ENCODE data around the gene SLITRK1. TPM values are rescaled to one million over a fixed set of nuclear protein-coding genes. Genes with fewer than 3 reads are reported as not detected.

SLITRK1 gene
- total RNA-seq, 1 donor from 2014 or later, result 1.0 TPM

DNA sequence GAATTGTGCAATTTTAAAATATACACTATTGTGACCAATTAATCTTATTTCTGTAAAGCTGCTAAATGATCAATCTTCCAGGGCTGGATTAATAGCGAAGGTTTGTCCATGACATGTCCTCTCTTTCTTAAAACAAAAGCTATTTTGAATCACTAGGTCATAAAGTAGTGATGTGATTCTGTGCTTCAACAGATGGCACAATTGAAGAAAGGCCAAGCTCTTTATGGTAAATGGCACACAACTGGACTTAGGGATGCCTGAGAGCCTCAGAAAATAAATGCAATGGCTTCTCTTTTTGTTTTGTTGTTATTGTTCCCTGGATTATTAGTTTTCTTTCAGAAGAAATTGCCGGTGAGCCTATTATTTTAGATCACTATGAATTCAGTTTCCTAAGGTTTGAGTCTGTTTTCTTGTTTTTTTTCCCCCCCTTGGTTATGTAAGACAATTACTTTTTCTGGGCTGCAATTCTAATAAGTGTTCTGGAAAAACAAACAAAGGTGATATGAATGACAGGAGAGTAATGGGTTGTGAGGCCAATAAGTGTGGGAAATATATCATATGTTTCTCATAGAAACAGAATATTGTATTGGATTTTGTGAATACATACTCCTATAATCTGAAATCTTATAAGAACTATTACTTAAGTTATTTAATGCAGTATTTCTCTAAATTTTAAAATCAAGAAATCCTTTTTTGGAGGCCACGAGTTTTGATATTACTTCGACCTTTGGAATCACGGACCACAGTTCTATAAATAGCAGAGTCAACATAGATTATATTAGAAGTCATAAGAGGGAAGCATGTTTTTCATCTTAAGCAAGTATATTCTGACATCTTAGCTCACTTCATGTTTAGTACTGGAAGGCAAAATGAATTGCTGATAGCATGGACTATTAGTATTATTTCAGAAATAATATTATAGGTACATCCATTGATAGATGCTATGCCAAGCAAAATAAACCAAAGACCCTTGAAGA lies 16.8 kb downstream of the SLITRK1 start:
- Mint-ChIP-seq H3K9me3 (no peaks in the 10 kb centered on the region), H3K4me3 (no peak overlapping the region), H3K36me3 (no peaks in the 10 kb centered on the region), H3K27me3 (ENCODE audit: low read depth) (no peaks in the 10 kb centered on the region), H3K4me1 (no peaks in the 10 kb centered on the region), H3K27ac (no peak overlapping the region)
- DNase-seq (ENCODE audit: low spot score in 2 of 2, unreplicated experiment in 2 of 2), result no peak
- TF ChIP-seq, protein P1, sequence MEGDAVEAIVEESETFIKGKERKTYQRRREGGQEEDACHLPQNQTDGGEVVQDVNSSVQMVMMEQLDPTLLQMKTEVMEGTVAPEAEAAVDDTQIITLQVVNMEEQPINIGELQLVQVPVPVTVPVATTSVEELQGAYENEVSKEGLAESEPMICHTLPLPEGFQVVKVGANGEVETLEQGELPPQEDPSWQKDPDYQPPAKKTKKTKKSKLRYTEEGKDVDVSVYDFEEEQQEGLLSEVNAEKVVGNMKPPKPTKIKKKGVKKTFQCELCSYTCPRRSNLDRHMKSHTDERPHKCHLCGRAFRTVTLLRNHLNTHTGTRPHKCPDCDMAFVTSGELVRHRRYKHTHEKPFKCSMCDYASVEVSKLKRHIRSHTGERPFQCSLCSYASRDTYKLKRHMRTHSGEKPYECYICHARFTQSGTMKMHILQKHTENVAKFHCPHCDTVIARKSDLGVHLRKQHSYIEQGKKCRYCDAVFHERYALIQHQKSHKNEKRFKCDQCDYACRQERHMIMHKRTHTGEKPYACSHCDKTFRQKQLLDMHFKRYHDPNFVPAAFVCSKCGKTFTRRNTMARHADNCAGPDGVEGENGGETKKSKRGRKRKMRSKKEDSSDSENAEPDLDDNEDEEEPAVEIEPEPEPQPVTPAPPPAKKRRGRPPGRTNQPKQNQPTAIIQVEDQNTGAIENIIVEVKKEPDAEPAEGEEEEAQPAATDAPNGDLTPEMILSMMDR (IDR thresholded peaks at IDR 0.05; ENCODE audit: unreplicated experiment), result no peak

DNA sequence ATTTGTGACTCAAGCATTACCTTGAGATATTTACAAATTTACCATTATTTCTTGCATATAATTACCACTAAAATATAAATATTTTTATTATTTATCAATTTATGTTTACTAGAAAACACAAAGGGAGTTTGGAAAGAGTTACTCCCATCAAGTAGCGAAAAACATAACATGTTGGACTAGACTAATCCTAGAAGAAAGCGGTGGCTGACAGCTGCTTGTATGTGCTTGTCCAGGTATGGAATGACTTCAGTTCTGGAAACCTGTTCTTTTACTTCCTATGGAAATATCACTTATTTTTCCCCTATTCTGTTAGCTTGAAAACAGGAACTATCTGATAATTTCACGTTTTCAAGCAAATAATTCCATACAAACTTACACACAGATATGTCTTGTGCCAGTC lies 28.5 kb downstream of the SLITRK1 start:
- TF ChIP-seq, protein P1 (IDR thresholded peaks at IDR 0.05; ENCODE audit: unreplicated experiment), result no peak
- no peaks in the 10 kb centered on the region for H3K4me1 Mint-ChIP-seq
- H3K27me3 Mint-ChIP-seq (ENCODE audit: low read depth), result no peaks in the 10 kb centered on the region
- DNase-seq (ENCODE audit: low spot score in 2 of 2, unreplicated experiment in 2 of 2), result no peak
- H3K9me3 Mint-ChIP-seq, result no peaks in the 10 kb centered on the region
- H3K4me3 Mint-ChIP-seq, result no peak overlapping the region
- no peak overlapping the region for H3K27ac Mint-ChIP-seq
- no peaks in the 10 kb centered on the region for H3K36me3 Mint-ChIP-seq

DNA sequence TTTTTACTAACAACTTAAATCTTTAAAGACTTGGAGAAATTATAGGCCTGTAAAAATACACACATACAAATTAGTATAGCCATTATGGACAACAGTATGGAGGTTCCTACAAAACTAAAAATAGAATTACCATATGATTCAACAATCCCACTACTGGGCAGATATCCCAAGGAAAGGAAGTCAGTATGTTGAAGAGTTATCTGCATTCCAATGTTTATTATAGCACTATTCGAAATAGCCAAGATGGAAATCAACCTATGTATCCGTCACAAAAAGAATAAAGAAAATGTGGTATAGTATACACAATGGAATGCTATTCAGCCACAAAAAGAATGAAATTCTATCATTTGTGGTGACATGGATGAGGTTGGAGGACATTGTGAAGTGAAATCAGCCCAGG lies 37.2 kb downstream of the SLITRK1 start:
- H3K4me3 Mint-ChIP-seq, result no peak overlapping the region
- no peak for DNase-seq (ENCODE audit: low spot score in 2 of 2, unreplicated experiment in 2 of 2)
- no peaks in the 10 kb centered on the region for H3K27me3 Mint-ChIP-seq (ENCODE audit: low read depth)
- H3K9me3 Mint-ChIP-seq, result peaks cover 7% of the 10 kb centered on the region
- no peaks in the 10 kb centered on the region for H3K36me3 Mint-ChIP-seq
- no peak overlapping the region for H3K27ac Mint-ChIP-seq
- H3K4me1 Mint-ChIP-seq, result no peaks in the 10 kb centered on the region
- TF ChIP-seq, protein P1 (IDR thresholded peaks at IDR 0.05; ENCODE audit: unreplicated experiment), result no peak

DNA sequence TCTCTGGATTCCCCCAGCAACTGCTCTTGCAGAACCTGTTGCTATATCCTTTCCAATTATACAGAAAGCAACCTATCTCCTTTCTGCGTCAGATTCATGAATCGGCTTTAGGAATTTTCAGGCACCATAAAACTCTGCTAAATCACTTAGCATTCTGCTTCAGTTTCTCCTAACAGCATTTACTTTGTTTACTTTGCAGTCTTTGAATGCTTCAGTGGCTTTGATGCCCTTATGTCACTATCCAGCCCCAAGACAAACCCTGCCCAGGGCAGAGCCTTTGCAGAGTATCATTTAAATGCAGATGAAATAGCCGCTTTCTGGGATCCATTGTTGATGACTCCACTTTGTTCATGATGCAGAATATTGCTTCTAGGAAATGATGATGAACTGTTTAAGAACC lies 43.1 kb downstream of the SLITRK1 start:
- Mint-ChIP-seq H3K36me3 (no peaks in the 10 kb centered on the region), H3K27ac (no peak overlapping the region), H3K4me1 (no peaks in the 10 kb centered on the region), H3K4me3 (no peak overlapping the region), H3K9me3 (peaks cover 8% of the 10 kb centered on the region), H3K27me3 (ENCODE audit: low read depth) (no peaks in the 10 kb centered on the region)
- DNase-seq (ENCODE audit: low spot score in 2 of 2, unreplicated experiment in 2 of 2), result no peak
- TF ChIP-seq, protein P1 (IDR thresholded peaks at IDR 0.05; ENCODE audit: unreplicated experiment), result no peak

DNA sequence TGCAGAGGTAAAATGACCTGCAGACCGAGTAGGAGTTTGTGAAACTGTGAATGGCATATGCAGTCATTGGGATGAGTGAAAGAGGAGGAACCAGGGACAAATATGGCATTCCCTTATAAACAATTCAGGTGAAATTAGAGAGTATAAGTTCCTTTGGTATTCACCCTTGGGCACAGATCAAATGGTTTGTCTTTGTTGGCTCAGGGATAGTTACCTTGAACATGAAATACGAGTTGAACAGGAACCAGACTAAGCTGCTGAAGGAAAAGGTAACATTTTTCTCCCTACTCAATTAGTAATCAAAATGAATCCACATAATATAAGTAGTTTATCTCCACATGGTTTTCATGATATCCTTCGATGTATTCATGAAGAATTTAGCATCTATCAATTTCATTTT lies 50.5 kb downstream of the SLITRK1 start:
- no peak for DNase-seq (ENCODE audit: low spot score in 2 of 2, unreplicated experiment in 2 of 2)
- TF ChIP-seq, protein P1 (IDR thresholded peaks at IDR 0.05; ENCODE audit: unreplicated experiment), result no peak
- Mint-ChIP-seq H3K36me3 (no peaks in the 10 kb centered on the region), H3K27ac (no peak overlapping the region), H3K27me3 (ENCODE audit: low read depth) (no peaks in the 10 kb centered on the region), H3K4me1 (peaks cover 31% of the 10 kb centered on the region), H3K9me3 (peaks cover 9% of the 10 kb centered on the region), H3K4me3 (no peak overlapping the region)
